Hepatocyte (in vitro differentiated cells): ENCODE measurements around the gene NEK10.

Source experiments
- CTCF ChIP-seq: fragments of 200-600 bp; sonication (generic); IDR thresholded peaks from 2 replicates; pipeline ENCODE4 v1.5.1; 2016; ENCODE audit warnings: antibody characterized with exemption, mild to moderate bottlenecking; ENCODE audit not compliant: poor library complexity
- EZH2 ChIP-seq: fragments of 200-600 bp; sonication (generic); IDR thresholded peaks from 2 replicates; pipeline ENCODE4 v1.6.1; 2016; ENCODE audit warnings: antibody characterized with exemption, mild to moderate bottlenecking, borderline replicate concordance
- EZH2phosphoT487 ChIP-seq: fragments of 200-600 bp; sonication (generic); IDR thresholded peaks from one replicate; pipeline ENCODE4 v1.6.1; 2018; ENCODE audit warnings: antibody characterized with exemption, mild to moderate bottlenecking, low read depth, moderate library complexity; ENCODE audit not compliant: unreplicated experiment, severe bottlenecking

DNA sequence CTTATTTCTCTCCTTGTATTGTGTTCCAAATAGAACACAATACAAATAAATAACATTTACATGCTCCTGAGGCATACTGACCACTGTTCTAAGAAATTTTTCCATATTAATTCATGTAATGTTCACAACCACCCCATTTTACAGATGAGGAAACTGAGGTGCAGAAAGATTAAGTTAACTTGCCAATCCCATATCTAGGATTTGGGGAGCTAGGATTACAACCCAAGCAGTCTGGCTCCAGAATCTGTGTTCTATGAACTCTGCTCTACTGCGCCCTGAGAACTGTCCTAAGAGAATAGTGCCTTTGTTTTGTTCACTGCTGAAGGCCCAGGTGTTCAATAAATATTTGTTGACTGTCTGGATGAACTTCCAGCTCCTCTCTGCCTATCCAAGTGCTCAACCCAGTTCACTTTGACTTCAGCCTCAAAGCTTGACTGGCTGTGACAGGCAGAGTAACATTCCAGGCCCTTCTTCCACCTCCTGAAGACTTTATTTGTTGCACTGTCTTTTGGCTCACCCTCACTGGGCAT is 3.1 kb downstream of the NEK10 start:
- TF ChIP-seq CTCF (no peak), EZH2 (no peak), EZH2phosphoT487 (no peak)
